Kidney (tissue), 14 donors: ENCODE measurements around the gene CNPPD1. TPM values are rescaled to one million over a fixed set of nuclear protein-coding genes. Genes with fewer than 3 reads are reported as not detected.

Experiments used
- DNase-seq, 5 donors: peaks; one replicate each; pipeline ENCODE4 v3.0.0-alpha.2; 2013 to 2020
- FAIRE-seq: peaks from 2 replicates; lab custom pipeline; 2012; peaks lifted over from hg19 to GRCh38; lab: Jason Lieb, UNC
- H3K27ac ChIP-seq, 2 donors: one replicate each; pipeline ENCODE4 v1.7.0; 2013; ENCODE audit warnings: low read depth in 2 of 2, low read length in 2 of 2, inconsistent platforms in 1 of 2
- H3K27me3 ChIP-seq: one replicate; pipeline ENCODE4 v1.7.1; 2013; ENCODE audit warnings: low read length, inconsistent platforms; ENCODE audit not compliant: control insufficient read depth, insufficient read depth
- H3K36me3 ChIP-seq, 3 donors: one replicate each; pipeline versions ENCODE4 v1.7.0 to v1.7.1; 2013; ENCODE audit warnings: low read length in 3 of 3, control low read depth in 1 of 3, inconsistent platforms in 1 of 3; ENCODE audit not compliant: insufficient read depth in 3 of 3, control insufficient read depth in 2 of 3
- H3K4me1 ChIP-seq, 3 donors: one replicate each; pipeline versions ENCODE4 v1.7.0 to v1.7.1; 2013; ENCODE audit warnings: low read length in 3 of 3, inconsistent platforms in 1 of 3, low read depth in 1 of 3; ENCODE audit not compliant: control insufficient read depth in 2 of 3, insufficient read depth in 2 of 3
- H3K4me3 ChIP-seq, 3 donors: one replicate each; pipeline versions ENCODE4 v1.7.0 to v1.8.1; 2013; ENCODE audit warnings: low read length in 3 of 3, control low read depth in 1 of 3, inconsistent platforms in 1 of 3
- H3K9ac ChIP-seq, 3 donors: one replicate each; pipeline versions ENCODE4 v1.7.0 to v1.7.1; 2013; ENCODE audit warnings: low read length in 3 of 3, control low read depth in 1 of 3, inconsistent platforms in 1 of 3
- H3K9me3 ChIP-seq, 3 donors: one replicate each; pipeline versions ENCODE4 v1.7.0 to v1.7.1; 2013; ENCODE audit warnings: low read length in 3 of 3, control low read depth in 1 of 3, inconsistent platforms in 1 of 3; ENCODE audit not compliant: control insufficient read depth in 2 of 3, insufficient read depth in 1 of 3
- CTCF ChIP-seq: IDR thresholded peaks from 3 replicates; pipeline ENCODE4 v1.5.1; 2012; ENCODE audit warnings: mild to moderate bottlenecking, moderate library complexity, borderline replicate concordance; ENCODE audit not compliant: insufficient read depth; ENCODE audit errors: extremely low read depth
- intact Hi-C: fragments of 100-400 bp; cut with DNase I; formaldehyde crosslinking; loops from one replicate; pipeline ENCODE4 v1.11.1; 2022
- polyA plus RNA-seq: library from polyadenylated mRNA; stranded (reverse); fragments of 350-450 nt; fragmentation: Illumina TruSeq; extraction: RNeasy Lipid Tissue Mini Kit (QIAGEN cat#74804); gene quantifications from one replicate; pipeline ENCODE4 v1.2.3, GENCODE V29; 2014; ENCODE audit warnings: low read depth, low replicate concordance; ENCODE audit not compliant: insufficient read depth
- total RNA-seq: library from RNA; stranded (reverse); fragmentation: NEBNext Ultra II Directional; extraction: Animal tissue kit (Norgen Biotek cat#: 25700); gene quantifications from one replicate; pipeline ENCODE4 v1.2.1, GENCODE V29; 2021
- donor health status: control.
- donor health status: control.
- donor health status: control.
- donor health status: control.
- donor health status: control.
- donor health status: DM: yes; HTN: yes; CAD: no.
- donor health status: Normal renal cell carcinoma (clear cell type).

The CNPPD1 gene
- total and polyA plus RNA-seq, 2 donors from 2014 or later = 97.5 to 131 TPM

GRCh38 chr2:219210886-219211362, 34.2 kb upstream of the CNPPD1 start:
- FAIRE-seq = no peak
- no peaks in the 10 kb centered on the region for H3K27me3 ChIP-seq
- H3K9me3 ChIP-seq = no peaks in the 10 kb centered on the region
- no peak for DNase-seq
- no peak for TF ChIP-seq CTCF
- no peak overlapping the region for H3K9ac ChIP-seq
- intact Hi-C loops = no loop called here
- peaks cover 2 to 32% (median 20%) of the 10 kb centered on the region in 3 donors for H3K36me3 ChIP-seq
- peaks cover 8 to 13% (median 9%) of the 10 kb centered on the region in 3 donors for H3K4me1 ChIP-seq
- no peak overlapping the region for H3K4me3 ChIP-seq
- no peak overlapping the region for H3K27ac ChIP-seq

GRCh38 chr2:219210196-219210885, 33.6 kb upstream of the CNPPD1 start:
- TF ChIP-seq CTCF = no peak
- Histone ChIP-seq H3K9me3 (no peaks in the 10 kb centered on the region), H3K4me3 (no peak overlapping the region), H3K27ac (no peak overlapping the region), H3K9ac (no peak overlapping the region), H3K4me1 (peaks cover 8 to 14% (median 9%) of the 10 kb centered on the region in 3 donors), H3K27me3 (no peaks in the 10 kb centered on the region), H3K36me3 (peaks cover 2 to 32% (median 20%) of the 10 kb centered on the region in 3 donors)
- intact Hi-C loops = no loop called here
- FAIRE-seq (no peak), DNase-seq (no peak)

- Histone ChIP-seq H3K4me1 (peaks cover 8 to 14% (median 9%) of the 10 kb centered on the region in 3 donors), H3K9ac (no peak overlapping the region), H3K9me3 (no peaks in the 10 kb centered on the region), H3K4me3 (no peak overlapping the region), H3K36me3 (peaks cover 2 to 31% (median 20%) of the 10 kb centered on the region in 3 donors), H3K27me3 (no peaks in the 10 kb centered on the region), H3K27ac (no peak overlapping the region)
- no peak for TF ChIP-seq CTCF
- FAIRE-seq = no peak
- intact Hi-C loops = no loop called here
- DNase-seq = peak in 1 of 5 donors; percentile 62
These were observed 32.8 kb upstream of the CNPPD1 start for GRCh38 chr2:219209236-219210195.
